HG03354 (cell line): ENCODE data around the gene MYD88.
A peak's percentile ranks its signal among the peaks of the same experiment; 100 is the strongest.
"Not testable (repeated sequence)": the region's sequence is repeated elsewhere in the genome, so short reads cannot be mapped to it uniquely, and the experiment has no call there.

Experiments
- ATAC-seq: cut with Tn5 transposase; IDR thresholded peaks from one replicate; pipeline ENCODE4 v1.9.1; 2021; ENCODE audit warnings: mild to moderate bottlenecking; ENCODE audit not compliant: unreplicated experiment, poor library complexity, severe bottlenecking

MYD88 gene

GRCh38 chr3:38160704-38161103 is 22.2 kb downstream of the MYD88 start:
- ATAC-seq, result not testable (repeated sequence)

DNA sequence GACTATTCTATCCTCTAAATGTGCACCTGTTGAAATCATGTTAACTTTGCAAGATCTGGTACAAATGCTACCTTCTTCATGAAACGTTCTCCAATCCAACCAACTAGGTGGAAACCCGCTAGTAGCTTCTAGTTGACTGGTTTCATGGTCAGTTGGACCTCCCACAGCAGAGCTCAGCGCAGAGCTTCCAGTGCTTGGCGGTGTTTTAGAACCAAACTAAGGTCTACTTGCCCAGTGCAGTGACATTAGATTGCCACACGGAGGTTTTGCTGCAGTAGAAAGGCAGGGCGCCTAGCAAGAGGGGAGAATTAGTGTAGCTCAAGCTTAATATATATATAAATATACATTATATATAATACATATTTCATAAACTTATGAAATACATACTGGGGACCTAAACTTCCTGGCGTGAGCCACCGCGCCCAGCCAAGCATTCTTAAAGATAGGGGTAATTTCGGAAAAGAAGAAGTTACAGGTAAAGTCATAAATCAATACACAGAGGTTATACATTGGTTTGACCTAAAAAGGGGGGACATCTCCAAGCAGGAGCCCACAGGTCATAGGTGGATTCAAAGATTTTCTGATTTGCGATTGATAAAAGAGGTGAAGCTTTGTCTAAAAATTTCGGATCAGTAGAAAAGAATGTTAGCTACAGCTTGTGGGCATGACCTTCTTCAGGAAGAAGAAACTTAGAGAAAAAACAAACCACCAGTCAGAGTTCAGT is 24.8 kb downstream of the MYD88 start:
- no peak for ATAC-seq

DNA sequence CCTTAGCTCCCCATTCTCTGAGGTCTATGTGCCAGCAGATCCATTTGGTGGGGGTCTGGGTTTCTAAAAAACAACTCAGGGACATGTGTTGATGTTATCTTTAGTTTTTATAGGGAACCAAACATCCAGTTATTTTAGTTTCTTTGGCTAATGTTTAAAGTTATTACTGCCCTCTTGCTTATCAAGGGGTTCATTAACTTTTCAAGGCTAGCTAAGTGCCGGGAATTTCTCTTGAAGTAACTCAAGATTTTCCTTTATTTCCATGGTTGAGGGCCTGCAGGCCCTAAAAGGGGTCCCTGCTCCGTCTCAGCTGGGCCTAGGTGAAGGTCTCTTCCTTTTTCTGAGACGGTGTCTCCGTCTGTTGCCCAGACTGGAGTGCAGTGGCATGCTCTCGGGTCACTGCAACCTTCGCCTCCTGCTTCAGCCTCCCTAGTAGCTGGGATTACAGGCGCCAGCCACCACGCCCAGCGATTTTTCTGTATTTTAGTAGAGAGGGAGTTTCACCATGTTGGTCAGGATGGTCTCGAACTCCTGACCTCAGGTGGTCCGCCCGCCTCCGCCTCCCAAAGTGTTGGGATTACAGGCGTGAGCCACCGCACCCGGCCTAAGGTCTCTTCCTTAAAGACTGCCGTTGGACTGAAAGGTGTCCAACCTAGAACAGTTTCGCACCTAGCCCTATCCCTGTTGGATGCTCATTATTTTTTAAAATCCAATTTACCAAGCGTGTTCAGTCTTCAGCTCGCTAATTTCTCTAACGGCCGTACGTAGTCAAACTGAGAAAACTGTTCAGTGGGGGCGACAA is 25.6 kb downstream of the MYD88 start:
- no peak for ATAC-seq

- ATAC-seq, result peak; percentile 26
These were observed 26.1 kb downstream of the MYD88 start for GRCh38 chr3:38164643-38164951.

DNA sequence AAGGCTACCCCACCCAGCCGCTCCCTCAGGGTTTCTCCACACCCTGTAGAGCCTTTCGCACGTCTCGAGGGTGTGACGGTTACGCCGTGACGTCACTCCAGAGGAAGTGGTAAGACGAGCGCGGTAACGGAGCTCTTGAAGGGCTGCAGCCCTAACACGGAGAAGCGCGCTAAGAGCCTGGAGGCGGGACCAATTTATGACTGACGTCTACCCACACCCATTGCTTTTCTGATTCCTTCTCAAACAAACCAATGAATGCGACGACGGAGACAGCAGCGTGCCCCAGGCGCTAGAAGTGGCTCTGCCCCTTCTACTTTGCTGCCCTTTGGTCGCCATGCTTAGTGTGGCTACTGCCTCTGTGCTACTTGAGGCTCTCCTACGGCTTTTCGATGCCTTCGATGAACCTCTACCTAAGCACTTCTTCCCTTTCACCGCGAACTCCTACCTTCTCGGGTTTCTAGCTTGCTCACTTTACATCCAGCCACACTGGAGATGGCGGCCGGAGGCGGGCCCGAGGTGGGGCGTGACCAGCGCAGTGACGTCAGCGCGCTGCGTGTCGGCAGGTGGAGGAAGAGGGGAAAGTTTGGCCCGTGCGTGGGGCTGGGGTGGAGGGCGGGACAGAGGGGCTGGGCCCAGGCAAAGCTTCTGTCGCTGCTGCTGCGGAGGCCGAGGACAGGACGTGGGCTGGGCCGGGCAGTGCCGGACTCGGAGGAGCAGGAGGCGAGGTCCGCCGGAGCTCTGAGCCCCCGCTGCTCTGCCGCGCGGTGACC is 26.7 kb downstream of the MYD88 start, which contains the start of gene OXSR1:
Gene OXSR1, plus strand, starts transcription at position 586 of the 770 bp plus-strand sequence. CDS start 340 bp downstream, outside the sequence.
- peak; percentile 93 for ATAC-seq

- ATAC-seq, result no peak
These were observed 27.4 kb downstream of the MYD88 start for GRCh38 chr3:38165722-38166387.

GRCh38 chr3:38167591-38167990 is 29.1 kb downstream of the MYD88 start:
- no peak for ATAC-seq

DNA sequence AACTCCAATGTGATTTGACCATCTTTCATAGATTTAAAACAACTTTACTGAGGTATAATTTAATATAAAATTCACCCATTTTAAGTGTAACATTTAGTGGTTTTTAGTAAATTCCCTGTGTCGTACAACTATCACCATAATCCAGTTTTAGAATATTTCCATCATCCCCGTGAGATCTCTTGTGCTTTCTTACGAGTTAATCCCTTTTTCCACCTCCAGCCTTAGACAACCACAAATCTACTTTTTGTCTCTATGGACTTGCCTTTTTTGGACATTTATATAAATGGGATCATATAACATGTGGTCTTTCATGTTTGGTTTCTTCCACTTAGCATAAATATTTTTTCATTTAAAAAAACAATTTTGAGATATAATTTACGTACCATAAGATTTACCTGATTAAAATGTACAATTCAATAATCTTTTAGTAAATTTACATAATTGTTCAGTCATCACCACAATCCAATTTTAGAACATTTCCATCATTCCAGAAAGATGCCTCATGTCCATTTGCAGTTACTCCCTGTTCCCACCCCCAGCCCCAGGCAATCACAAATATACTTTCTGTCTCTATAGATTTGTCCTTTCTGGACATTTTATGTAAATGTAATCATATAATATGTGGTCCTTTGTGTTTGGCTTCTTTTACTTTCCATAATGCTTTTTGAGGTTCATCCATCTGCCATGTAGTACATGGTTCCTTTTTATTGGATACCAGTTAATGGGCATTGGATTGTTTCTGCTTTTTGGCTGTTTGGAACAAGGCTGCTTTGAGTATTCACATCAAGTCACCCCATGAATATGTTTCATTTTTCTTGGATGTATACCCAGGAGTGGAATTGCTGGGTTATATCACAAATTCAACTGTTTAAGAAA is 29.9 kb downstream of the MYD88 start:
- ATAC-seq, result no peak

DNA sequence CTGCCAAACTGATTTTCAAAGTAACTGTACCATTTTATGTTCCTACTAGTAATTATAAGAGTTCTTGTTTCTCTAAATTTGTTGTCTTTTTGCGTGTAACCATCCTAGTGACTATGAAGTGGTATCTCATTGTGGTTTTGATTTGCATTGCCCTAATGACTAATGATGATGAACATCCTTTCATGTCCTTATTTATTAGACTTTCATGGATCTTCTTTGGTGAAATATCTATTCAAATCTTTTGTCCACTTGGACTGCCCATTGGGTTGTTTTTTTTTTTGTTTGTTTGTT is 30.5 kb downstream of the MYD88 start:
- ATAC-seq, result no peak

GRCh38 chr3:38170722-38171121 is 32.3 kb downstream of the MYD88 start:
- ATAC-seq, result no peak

DNA sequence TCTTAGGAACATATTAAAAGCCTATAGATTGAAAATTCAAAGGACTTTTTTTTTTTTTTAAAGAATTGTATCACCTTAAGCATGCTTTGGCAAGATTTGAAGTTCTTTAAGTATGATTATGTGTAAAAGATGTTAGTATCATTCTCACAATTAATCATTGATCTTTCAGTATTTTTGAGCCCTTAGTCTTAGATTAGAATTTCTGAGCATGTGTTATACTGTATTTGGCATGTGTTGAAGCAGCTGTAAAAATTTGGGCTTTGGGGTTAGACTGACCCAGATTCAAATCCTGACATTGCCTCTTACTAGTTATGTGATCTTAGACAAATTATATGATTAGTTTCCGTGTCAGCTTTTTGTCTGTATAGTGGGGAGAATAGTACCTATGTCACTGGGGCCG is 33.2 kb downstream of the MYD88 start:
- ATAC-seq, result no peak

DNA sequence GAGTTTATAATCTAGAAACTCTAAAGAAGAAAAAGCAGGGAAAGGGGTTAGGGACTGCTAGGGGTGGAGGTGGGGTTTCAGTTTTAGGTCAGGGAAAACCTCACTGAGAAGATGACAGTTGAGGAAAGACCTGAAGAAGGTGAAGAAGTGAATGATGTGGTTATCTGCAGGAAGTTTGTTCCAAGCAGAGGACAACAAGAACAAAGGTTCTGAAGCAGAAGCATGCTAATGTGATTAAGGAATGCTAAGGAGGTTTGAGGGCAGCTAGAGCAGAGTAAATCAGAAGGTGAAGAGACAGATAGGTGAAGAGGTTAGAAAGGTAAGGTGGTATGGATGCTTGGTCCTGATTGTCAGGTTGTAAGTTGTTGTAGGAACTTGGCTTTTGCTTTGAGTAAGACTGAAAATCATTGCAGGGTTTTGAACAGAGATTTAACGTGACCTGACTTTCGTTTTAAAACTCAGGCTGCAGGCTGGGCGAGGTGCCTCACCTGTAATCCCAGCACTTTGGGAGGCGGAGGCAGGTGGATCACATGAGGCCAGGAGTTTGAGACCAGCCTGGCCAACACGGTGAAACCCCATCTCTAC is 35.5 kb downstream of the MYD88 start:
- ATAC-seq, result peak; percentile 43

GRCh38 chr3:38177181-38177580 is 38.7 kb downstream of the MYD88 start:
- no peak for ATAC-seq

GRCh38 chr3:38186781-38187180 is 48.3 kb downstream of the MYD88 start:
- no peak for ATAC-seq

DNA sequence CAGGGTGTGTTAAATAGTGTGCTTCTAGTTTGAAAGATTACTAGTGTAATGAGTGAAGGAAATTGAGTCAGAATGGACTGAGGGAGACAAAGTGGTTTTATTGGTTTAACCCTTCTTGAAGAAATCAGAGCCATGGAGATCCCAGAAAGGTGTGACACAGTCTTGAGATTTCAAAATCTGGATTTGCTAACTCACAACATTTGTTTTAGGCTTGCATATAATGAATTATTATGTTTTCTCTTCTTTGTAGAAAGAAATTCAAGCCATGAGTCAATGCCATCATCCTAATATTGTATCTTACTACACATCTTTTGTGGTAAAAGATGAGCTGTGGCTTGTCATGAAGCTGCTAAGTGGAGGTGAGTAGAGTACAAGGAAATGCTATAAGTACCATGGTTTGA is 52.0 kb downstream of the MYD88 start:
- ATAC-seq, result no peak
